H9 (cell line): ENCODE data around the gene PRRC1. TPM values are rescaled to one million over a fixed set of nuclear protein-coding genes. Genes with fewer than 3 reads are reported as not detected.

ENCODE experiments used
- DNase-seq: peaks from one replicate; pipeline ENCODE4 v3.0.0-alpha.2; 2017
- H2AFZ ChIP-seq: one replicate; pipeline ENCODE4 v1.6.1; 2013; ENCODE audit warnings: mild to moderate bottlenecking, low read length, control low read depth, moderate library complexity
- H2AK5ac ChIP-seq: 2 replicates; pipeline ENCODE4 v1.6.1; 2013; ENCODE audit warnings: low read length, control low read depth, mixed read lengths; ENCODE audit not compliant: insufficient read length
- H2BK120ac ChIP-seq: one replicate; pipeline ENCODE4 v1.6.1; 2013; ENCODE audit warnings: low read depth, mild to moderate bottlenecking, low read length, control low read depth, inconsistent platforms; ENCODE audit not compliant: poor library complexity, severe bottlenecking
- H2BK12ac ChIP-seq: 2 replicates; pipeline ENCODE4 v1.6.1; 2013; ENCODE audit warnings: low read length, control low read depth, mixed read lengths, low read depth; ENCODE audit not compliant: insufficient read length
- H2BK15ac ChIP-seq: 2 replicates; pipeline ENCODE4 v1.6.1; 2013; ENCODE audit warnings: low read depth, low read length, control low read depth
- H2BK20ac ChIP-seq: one replicate; pipeline ENCODE4 v1.6.1; 2013; ENCODE audit warnings: low read depth, mild to moderate bottlenecking, low read length, control low read depth, inconsistent platforms; ENCODE audit not compliant: poor library complexity, severe bottlenecking
- H2BK5ac ChIP-seq: 2 replicates; pipeline ENCODE4 v1.6.1; 2013; ENCODE audit warnings: low read length, control low read depth, mixed read lengths; ENCODE audit not compliant: insufficient read length
- H3K14ac ChIP-seq: 2 replicates; pipeline ENCODE4 v1.6.1; 2013; ENCODE audit warnings: low read length, control low read depth; ENCODE audit not compliant: insufficient read depth
- H3K18ac ChIP-seq: 2 replicates; pipeline ENCODE4 v1.6.1; 2013; ENCODE audit warnings: low read depth, mild to moderate bottlenecking, mixed read lengths, low read length, control low read depth; ENCODE audit not compliant: insufficient read length
- H3K23ac ChIP-seq: 2 replicates; pipeline ENCODE4 v1.6.1; 2013; ENCODE audit warnings: low read length, control low read depth, mixed read lengths, low read depth; ENCODE audit not compliant: insufficient read length
- H3K23me2 ChIP-seq: 2 replicates; pipeline ENCODE4 v1.6.1; 2013; ENCODE audit warnings: low read depth, mild to moderate bottlenecking, mixed read lengths, low read length, control low read depth; ENCODE audit not compliant: insufficient read length, poor library complexity, severe bottlenecking
- H3K27ac ChIP-seq: 2 replicates; pipeline ENCODE4 v1.5.1; 2013; ENCODE audit warnings: low read length, control low read depth, mixed read lengths, low read depth; ENCODE audit not compliant: insufficient read length
- H3K27me3 ChIP-seq: 2 replicates; pipeline ENCODE4 v1.6.1; 2013; ENCODE audit warnings: low read length, control low read depth, inconsistent platforms; ENCODE audit not compliant: insufficient read depth
- H3K4ac ChIP-seq: 2 replicates; pipeline ENCODE4 v1.6.1; 2013; ENCODE audit warnings: low read depth, mild to moderate bottlenecking, control low read depth, inconsistent platforms, low read length, moderate library complexity
- H3K4me1 ChIP-seq: 2 replicates; pipeline ENCODE4 v1.6.1; 2013; ENCODE audit warnings: low read length, control low read depth, inconsistent platforms; ENCODE audit not compliant: insufficient read depth
- H3K4me2 ChIP-seq: 2 replicates; pipeline ENCODE4 v1.6.1; 2013; ENCODE audit warnings: low read length, control low read depth, mixed read lengths; ENCODE audit not compliant: insufficient read length, insufficient read depth
- H3K56ac ChIP-seq: 2 replicates; pipeline ENCODE4 v1.6.1; 2013; ENCODE audit warnings: low read depth, mild to moderate bottlenecking, mixed read lengths, low read length, control low read depth; ENCODE audit not compliant: insufficient read length
- H3K79me1 ChIP-seq: 2 replicates; pipeline ENCODE4 v1.6.1; 2013; ENCODE audit warnings: low read depth, mild to moderate bottlenecking, moderate library complexity, low read length, control low read depth, inconsistent platforms; ENCODE audit not compliant: insufficient read depth, poor library complexity, severe bottlenecking
- H3K79me2 ChIP-seq: 2 replicates; pipeline ENCODE4 v1.6.1; 2013; ENCODE audit warnings: low read length, control low read depth, inconsistent platforms; ENCODE audit not compliant: insufficient read depth
- H3K9ac ChIP-seq: 2 replicates; pipeline ENCODE4 v1.6.1; 2013; ENCODE audit warnings: low read length, control low read depth, mixed read lengths; ENCODE audit not compliant: insufficient read length; ENCODE audit errors: extremely low read depth
- H3K9me3 ChIP-seq: one replicate; pipeline ENCODE4 v1.6.1; 2013; ENCODE audit warnings: low read depth, low read length, inconsistent platforms; ENCODE audit not compliant: control insufficient read depth
- H3T11ph ChIP-seq: one replicate; pipeline ENCODE4 v1.6.1; 2013; ENCODE audit warnings: mild to moderate bottlenecking, low read length, control low read depth, inconsistent platforms
- H4K20me1 ChIP-seq: one replicate; pipeline ENCODE4 v1.6.1; 2013; ENCODE audit not compliant: control insufficient read depth, insufficient read length, insufficient read depth
- H4K5ac ChIP-seq: 2 replicates; pipeline ENCODE4 v1.6.1; 2013; ENCODE audit warnings: low read depth, mild to moderate bottlenecking, mixed read lengths, low read length, control low read depth; ENCODE audit not compliant: insufficient read length
- H4K8ac ChIP-seq: replicated peaks from 2 replicates; pipeline ENCODE4 v1.6.1; 2013; ENCODE audit warnings: low read length, control low read depth, mixed read lengths, low read depth; ENCODE audit not compliant: insufficient read length
- H4K91ac ChIP-seq: 2 replicates; pipeline ENCODE4 v1.6.1; 2013; ENCODE audit warnings: low read depth, mild to moderate bottlenecking, moderate library complexity, mixed read lengths, low read length, control low read depth; ENCODE audit not compliant: insufficient read length
- H3K27ac Mint-ChIP-seq, 3 experiments: 2 replicates in 2 of 3; 3 replicates in 1 of 3; pipeline ENCODE4 v1.8.0; 2020 to 2021; ENCODE audit warnings: mixed read lengths in 3 of 3, mild to moderate bottlenecking in 1 of 3, moderate library complexity in 1 of 3
- H3K27me3 Mint-ChIP-seq: 2 replicates; pipeline ENCODE4 v1.8.0; 2021; ENCODE audit warnings: low read depth, mild to moderate bottlenecking, moderate library complexity, mixed read lengths
- H3K36me3 Mint-ChIP-seq, 3 experiments: 2 replicates in 2 of 3; 3 replicates in 1 of 3; pipeline ENCODE4 v1.8.0; 2020 to 2021; ENCODE audit warnings: low read depth in 3 of 3, mixed read lengths in 3 of 3; ENCODE audit not compliant: insufficient read depth in 1 of 3
- H3K4me1 Mint-ChIP-seq, 2 experiments: 2 replicates each; pipeline ENCODE4 v1.8.0; 2020; ENCODE audit warnings: mixed read lengths in 2 of 2
- H3K4me3 Mint-ChIP-seq, 2 experiments: 2 replicates in 1 of 2; 3 replicates in 1 of 2; pipeline ENCODE4 v1.8.0; 2020 to 2021; ENCODE audit warnings: mild to moderate bottlenecking in 2 of 2, mixed read lengths in 2 of 2, moderate library complexity in 1 of 2
- H3K9me3 Mint-ChIP-seq, 2 experiments: 2 replicates in 1 of 2; 3 replicates in 1 of 2; pipeline ENCODE4 v1.8.0; 2020; ENCODE audit warnings: mild to moderate bottlenecking in 2 of 2, mixed read lengths in 2 of 2, moderate library complexity in 1 of 2
- WGBS: extraction: QIAGEN DNeasy Blood & Tissue Kit; methylation state at CpG from one replicate; pipeline ENCODE4 v1.1.7; 2013; ENCODE audit warnings: missing lambda C conversion rate, low lambda C conversion rate, mixed read lengths; ENCODE audit not compliant: insufficient read length; ENCODE audit errors: extremely low coverage; 5-methylcytosine and 5-hydroxymethylcytosine counted together
- total RNA-seq: library from RNA; stranded (reverse); gene quantifications from 2 replicates; pipeline ENCODE4 v1.2.1, GENCODE V29; 2021
- TF ChIP-seq, protein P1 (sequence below): fragments of 200-600 bp; sonication (generic); conservative IDR thresholded peaks from 3 replicates; pipeline ENCODE4 v1.8.0; 2021; ENCODE audit warnings: antibody characterized with exemption, mild to moderate bottlenecking

PRRC1 gene
- total RNA-seq, 1 experiment from 2014 or later = 70.7 TPM

GRCh38 chr5:127596501-127596900 lies 79.1 kb downstream of the PRRC1 start:
- Mint-ChIP-seq H3K4me3 (no peak overlapping the region), H3K9me3 (no peaks in the 10 kb centered on the region), H3K36me3 (no peaks in the 10 kb centered on the region), H3K27ac (no peak overlapping the region), H3K4me1 (peaks cover 13 to 15% of the 10 kb centered on the region in 2 experiments), H3K27me3 (no peaks in the 10 kb centered on the region; the same call in 1 of the 2 replicates)
- Histone ChIP-seq H2AK5ac (no peak overlapping the region), H3K23me2 (no peaks in the 10 kb centered on the region), H3K56ac (no peak overlapping the region), H2AFZ (no peak overlapping the region), H3K79me1 (no peaks in the 10 kb centered on the region), H3T11ph (no peak overlapping the region), H4K91ac (no peak overlapping the region), H3K4me1 (peaks cover 2% of the 10 kb centered on the region; the same call in 1 of the 2 replicates), H2BK15ac (no peak overlapping the region), H2BK120ac (no peak overlapping the region), H4K5ac (no peak overlapping the region), H2BK20ac (no peak overlapping the region), H3K27me3 (no peaks in the 10 kb centered on the region), H4K20me1 (no peaks in the 10 kb centered on the region), H3K79me2 (no peaks in the 10 kb centered on the region), H4K8ac (no peak overlapping the region), H3K9me3 (no peaks in the 10 kb centered on the region), H2BK5ac (no peak overlapping the region), H3K9ac (no peak overlapping the region), H2BK12ac (no peak overlapping the region), H3K27ac (no peak overlapping the region), H3K4me2 (no peak overlapping the region), H3K23ac (no peak overlapping the region), H3K4ac (no peak overlapping the region), H3K18ac (no peak overlapping the region), H3K14ac (no peak overlapping the region)
- no CpG with 5 or more reads among the region's 3 CpGs for WGBS
- no peak for DNase-seq
- TF ChIP-seq, protein P1, sequence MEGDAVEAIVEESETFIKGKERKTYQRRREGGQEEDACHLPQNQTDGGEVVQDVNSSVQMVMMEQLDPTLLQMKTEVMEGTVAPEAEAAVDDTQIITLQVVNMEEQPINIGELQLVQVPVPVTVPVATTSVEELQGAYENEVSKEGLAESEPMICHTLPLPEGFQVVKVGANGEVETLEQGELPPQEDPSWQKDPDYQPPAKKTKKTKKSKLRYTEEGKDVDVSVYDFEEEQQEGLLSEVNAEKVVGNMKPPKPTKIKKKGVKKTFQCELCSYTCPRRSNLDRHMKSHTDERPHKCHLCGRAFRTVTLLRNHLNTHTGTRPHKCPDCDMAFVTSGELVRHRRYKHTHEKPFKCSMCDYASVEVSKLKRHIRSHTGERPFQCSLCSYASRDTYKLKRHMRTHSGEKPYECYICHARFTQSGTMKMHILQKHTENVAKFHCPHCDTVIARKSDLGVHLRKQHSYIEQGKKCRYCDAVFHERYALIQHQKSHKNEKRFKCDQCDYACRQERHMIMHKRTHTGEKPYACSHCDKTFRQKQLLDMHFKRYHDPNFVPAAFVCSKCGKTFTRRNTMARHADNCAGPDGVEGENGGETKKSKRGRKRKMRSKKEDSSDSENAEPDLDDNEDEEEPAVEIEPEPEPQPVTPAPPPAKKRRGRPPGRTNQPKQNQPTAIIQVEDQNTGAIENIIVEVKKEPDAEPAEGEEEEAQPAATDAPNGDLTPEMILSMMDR = no peak
